Astrocyte (in vitro differentiated cells and primary cell): Measurements from ENCODE around the gene RPS6KA2. TPM values are rescaled to one million over a fixed set of nuclear protein-coding genes. Genes with fewer than 3 reads are reported as not detected.
A peak's percentile ranks its signal among the peaks of the same experiment; 100 is the strongest.

Experiments
- DNase-seq: peaks from one replicate; pipeline ENCODE4 v3.0.0-alpha.2; 2010; ENCODE audit warnings: low read depth
- FAIRE-seq: peaks from 2 replicates; lab custom pipeline; 2011; peaks lifted over from hg19 to GRCh38; lab: Jason Lieb, UNC
- H2AFZ ChIP-seq: 2 replicates; pipeline ENCODE4 v1.6.0; 2012; ENCODE audit warnings: low read depth, low read length, inconsistent platforms
- H3K27ac ChIP-seq: 2 replicates; pipeline ENCODE4 v1.5.1; 2011; ENCODE audit warnings: low read depth, low read length, inconsistent platforms
- H3K27me3 ChIP-seq: 2 replicates; pipeline ENCODE4 v1.6.0; 2011; ENCODE audit warnings: low read length, inconsistent platforms; ENCODE audit not compliant: insufficient read depth
- H3K36me3 ChIP-seq: 2 replicates; pipeline ENCODE4 v1.5.1; 2011; ENCODE audit warnings: low read length, inconsistent platforms; ENCODE audit not compliant: insufficient read depth
- H3K4me1 ChIP-seq: 2 replicates; pipeline ENCODE4 v1.5.1; 2011; ENCODE audit warnings: low read length, inconsistent platforms; ENCODE audit not compliant: insufficient read depth
- H3K4me2 ChIP-seq: 2 replicates; pipeline ENCODE4 v1.6.0; 2012; ENCODE audit warnings: low read length, inconsistent platforms
- H3K4me3 ChIP-seq: 2 replicates; pipeline ENCODE4 v1.5.1; 2011; ENCODE audit warnings: low read depth, mild to moderate bottlenecking, low read length, inconsistent platforms; ENCODE audit not compliant: insufficient read depth
- H3K79me2 ChIP-seq: 2 replicates; pipeline ENCODE4 v1.6.0; 2012; ENCODE audit warnings: mild to moderate bottlenecking, low read length, inconsistent platforms; ENCODE audit not compliant: insufficient read depth
- H3K9ac ChIP-seq: 2 replicates; pipeline ENCODE4 v1.6.0; 2012; ENCODE audit warnings: mild to moderate bottlenecking, low read length, inconsistent platforms
- H3K9me3 ChIP-seq: 2 replicates; pipeline ENCODE4 v1.5.1; 2012; ENCODE audit warnings: low read depth, mild to moderate bottlenecking, low read length, inconsistent platforms; ENCODE audit not compliant: insufficient read depth
- H4K20me1 ChIP-seq: 2 replicates; pipeline ENCODE4 v1.6.0; 2012; ENCODE audit warnings: low read length, inconsistent platforms; ENCODE audit not compliant: insufficient read depth
- H3K27ac Mint-ChIP-seq: one replicate; pipeline ENCODE4 v1.8.0; 2021; ENCODE audit warnings: mild to moderate bottlenecking, mixed read lengths; ENCODE audit not compliant: unreplicated experiment
- H3K27me3 Mint-ChIP-seq: one replicate; pipeline ENCODE4 v1.8.0; 2021; ENCODE audit warnings: low read depth, mixed read lengths; ENCODE audit not compliant: unreplicated experiment
- H3K36me3 Mint-ChIP-seq: one replicate; pipeline ENCODE4 v1.8.0; 2021; ENCODE audit warnings: low read depth, mixed read lengths; ENCODE audit not compliant: unreplicated experiment
- H3K4me1 Mint-ChIP-seq: one replicate; pipeline ENCODE4 v1.8.0; 2021; ENCODE audit warnings: low read depth, mixed read lengths; ENCODE audit not compliant: unreplicated experiment
- H3K4me3 Mint-ChIP-seq: one replicate; pipeline ENCODE4 v1.8.0; 2021; ENCODE audit warnings: mild to moderate bottlenecking, moderate library complexity, mixed read lengths; ENCODE audit not compliant: unreplicated experiment
- H3K9me3 Mint-ChIP-seq: one replicate; pipeline ENCODE4 v1.8.0; 2021; ENCODE audit warnings: mild to moderate bottlenecking, mixed read lengths; ENCODE audit not compliant: unreplicated experiment
- EZH2 ChIP-seq: IDR thresholded peaks from 2 replicates; pipeline ENCODE4 v1.6.1; 2012; ENCODE audit warnings: mild to moderate bottlenecking, low read length, inconsistent platforms; ENCODE audit not compliant: insufficient read depth
- total RNA-seq: library from RNA; stranded (reverse); gene quantifications from 2 replicates; pipeline ENCODE4 v1.2.1, GENCODE V29; 2021
- TF ChIP-seq, protein P1 (sequence below): IDR thresholded peaks from 2 replicates; pipeline ENCODE4 v1.5.1; 2011; ENCODE audit warnings: low read depth, mild to moderate bottlenecking, inconsistent platforms, low read length, moderate library complexity; ENCODE audit not compliant: insufficient read depth

The RPS6KA2 gene
- total RNA-seq, 1 donor from 2014 or later = 33.5 TPM

DNA sequence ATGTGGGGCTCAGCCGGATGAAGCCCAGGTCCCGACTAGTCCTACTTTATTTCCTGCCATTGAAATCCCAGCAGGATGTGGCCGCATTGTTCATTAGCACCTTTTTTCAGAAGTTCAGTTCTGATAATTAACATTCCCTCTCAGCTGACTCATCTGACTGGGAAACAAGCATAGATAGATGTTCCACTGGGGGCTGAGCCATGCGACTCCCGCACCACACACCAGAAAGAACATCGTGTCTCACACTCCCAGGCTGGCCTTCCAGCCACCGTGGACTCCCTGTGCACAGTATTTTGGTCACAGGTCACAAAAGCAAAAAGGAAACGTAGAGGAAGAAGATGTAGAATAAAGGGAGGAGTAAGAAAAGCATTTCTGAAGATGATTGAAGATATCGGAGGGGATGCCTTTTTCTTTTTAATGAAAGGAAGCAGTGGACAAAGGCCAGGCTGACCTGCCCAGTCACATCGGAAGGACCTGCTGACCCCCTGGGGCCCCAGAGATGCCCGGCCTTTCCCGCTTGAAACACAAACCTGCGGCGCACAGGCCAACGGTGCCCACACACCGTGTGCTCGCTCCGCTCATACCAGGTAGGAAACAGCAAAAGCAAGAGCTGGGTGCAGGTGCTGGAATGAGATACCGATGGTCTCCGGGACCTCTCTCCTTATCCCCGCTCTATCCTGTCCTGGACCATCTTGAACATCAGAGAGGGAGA lies 11.8 kb downstream of the RPS6KA2 start:
- Mint-ChIP-seq H3K36me3 (peaks cover 23% of the 10 kb centered on the region), H3K4me3 (no peak overlapping the region), H3K9me3 (peaks cover 3% of the 10 kb centered on the region), H3K27ac (peak overlapping the region; percentile 95), H3K27me3 (no peaks in the 10 kb centered on the region), H3K4me1 (peaks cover 48% of the 10 kb centered on the region)
- H2AFZ ChIP-seq = no peak overlapping the region
- no peaks in the 10 kb centered on the region for H3K9me3 ChIP-seq
- H3K36me3 ChIP-seq = no peaks in the 10 kb centered on the region
- DNase-seq = peak; percentile 66
- H3K4me1 ChIP-seq = peaks cover 38% of the 10 kb centered on the region
- peak overlapping the region; percentile 37 for H3K27ac ChIP-seq
- no peak for FAIRE-seq
- peak overlapping the region; percentile 27 for H3K9ac ChIP-seq
- H3K4me2 ChIP-seq = peak overlapping the region; percentile 32
- no peak overlapping the region for H3K4me3 ChIP-seq
- peaks cover 76% of the 10 kb centered on the region for H3K79me2 ChIP-seq
- no peaks in the 10 kb centered on the region for H3K27me3 ChIP-seq
- TF ChIP-seq, protein P1, sequence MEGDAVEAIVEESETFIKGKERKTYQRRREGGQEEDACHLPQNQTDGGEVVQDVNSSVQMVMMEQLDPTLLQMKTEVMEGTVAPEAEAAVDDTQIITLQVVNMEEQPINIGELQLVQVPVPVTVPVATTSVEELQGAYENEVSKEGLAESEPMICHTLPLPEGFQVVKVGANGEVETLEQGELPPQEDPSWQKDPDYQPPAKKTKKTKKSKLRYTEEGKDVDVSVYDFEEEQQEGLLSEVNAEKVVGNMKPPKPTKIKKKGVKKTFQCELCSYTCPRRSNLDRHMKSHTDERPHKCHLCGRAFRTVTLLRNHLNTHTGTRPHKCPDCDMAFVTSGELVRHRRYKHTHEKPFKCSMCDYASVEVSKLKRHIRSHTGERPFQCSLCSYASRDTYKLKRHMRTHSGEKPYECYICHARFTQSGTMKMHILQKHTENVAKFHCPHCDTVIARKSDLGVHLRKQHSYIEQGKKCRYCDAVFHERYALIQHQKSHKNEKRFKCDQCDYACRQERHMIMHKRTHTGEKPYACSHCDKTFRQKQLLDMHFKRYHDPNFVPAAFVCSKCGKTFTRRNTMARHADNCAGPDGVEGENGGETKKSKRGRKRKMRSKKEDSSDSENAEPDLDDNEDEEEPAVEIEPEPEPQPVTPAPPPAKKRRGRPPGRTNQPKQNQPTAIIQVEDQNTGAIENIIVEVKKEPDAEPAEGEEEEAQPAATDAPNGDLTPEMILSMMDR = no peak
- TF ChIP-seq EZH2 = no peak
- no peaks in the 10 kb centered on the region for H4K20me1 ChIP-seq

DNA sequence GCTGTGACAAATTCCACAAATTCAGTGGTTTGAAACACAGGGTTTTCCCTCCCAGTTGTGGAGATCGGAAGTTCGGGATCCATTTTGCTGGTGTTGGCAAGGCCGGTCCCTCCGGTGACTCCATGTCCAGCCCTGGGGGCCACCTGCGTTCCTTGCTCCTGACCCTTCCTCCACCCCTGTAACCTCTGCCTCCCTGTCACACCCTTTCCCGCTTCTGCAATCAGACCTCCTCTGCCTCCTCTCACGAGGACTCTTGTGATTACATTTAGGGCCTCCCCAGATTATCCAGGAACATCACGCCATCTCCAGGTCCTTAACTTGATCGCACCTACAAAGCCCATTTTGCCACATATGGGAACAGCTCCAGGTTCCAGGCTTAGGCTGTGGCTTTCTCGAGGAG lies 12.5 kb downstream of the RPS6KA2 start:
- Mint-ChIP-seq H3K27me3 (no peaks in the 10 kb centered on the region), H3K9me3 (peaks cover 3% of the 10 kb centered on the region), H3K4me3 (no peak overlapping the region), H3K27ac (peak overlapping the region; percentile 95), H3K4me1 (peaks cover 41% of the 10 kb centered on the region), H3K36me3 (peaks cover 23% of the 10 kb centered on the region)
- no peaks in the 10 kb centered on the region for H3K9me3 ChIP-seq
- H3K4me3 ChIP-seq = no peak overlapping the region
- H3K36me3 ChIP-seq = no peaks in the 10 kb centered on the region
- H3K4me1 ChIP-seq = peaks cover 34% of the 10 kb centered on the region
- no peaks in the 10 kb centered on the region for H3K27me3 ChIP-seq
- H3K27ac ChIP-seq = peak overlapping the region; percentile 37
- no peak for DNase-seq
- peaks cover 81% of the 10 kb centered on the region for H3K79me2 ChIP-seq
- H3K4me2 ChIP-seq = peak overlapping the region; percentile 32
- no peak for FAIRE-seq
- no peaks in the 10 kb centered on the region for H4K20me1 ChIP-seq
- no peak for TF ChIP-seq EZH2
- TF ChIP-seq, protein P1 = no peak
- H2AFZ ChIP-seq = no peak overlapping the region
- H3K9ac ChIP-seq = peak overlapping the region; percentile 27

DNA sequence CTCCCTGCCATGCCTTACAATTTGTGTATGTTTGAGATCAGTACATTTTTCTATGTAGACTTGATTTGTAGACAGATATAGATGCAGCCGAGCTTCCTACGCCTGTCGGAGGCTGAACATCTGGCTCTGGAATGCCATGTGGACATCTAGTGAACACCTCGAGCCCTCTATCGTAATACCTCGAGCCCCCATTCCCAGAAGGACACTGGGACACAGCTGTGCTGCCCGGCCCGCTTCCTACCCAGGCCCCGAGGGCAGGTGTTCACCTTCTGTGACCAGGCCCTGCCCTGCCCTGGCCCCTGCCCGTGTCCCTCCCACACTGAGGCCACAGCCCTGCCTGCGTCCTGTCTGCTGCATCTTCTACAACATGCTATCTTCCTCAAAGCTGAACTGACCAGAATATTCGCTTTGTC lies 12.9 kb downstream of the RPS6KA2 start:
- no peak overlapping the region for H2AFZ ChIP-seq
- H3K4me3 ChIP-seq = no peak overlapping the region
- H3K27me3 ChIP-seq = no peaks in the 10 kb centered on the region
- no peaks in the 10 kb centered on the region for H3K9me3 ChIP-seq
- Mint-ChIP-seq H3K4me1 (peaks cover 39% of the 10 kb centered on the region), H3K9me3 (peaks cover 3% of the 10 kb centered on the region), H3K27ac (peak overlapping the region; percentile 95), H3K4me3 (no peak overlapping the region), H3K27me3 (no peaks in the 10 kb centered on the region), H3K36me3 (peaks cover 23% of the 10 kb centered on the region)
- H3K4me1 ChIP-seq = peaks cover 30% of the 10 kb centered on the region
- FAIRE-seq (no peak), DNase-seq (no peak)
- no peak overlapping the region for H3K4me2 ChIP-seq
- no peak overlapping the region for H3K27ac ChIP-seq
- no peaks in the 10 kb centered on the region for H3K36me3 ChIP-seq
- H4K20me1 ChIP-seq = no peaks in the 10 kb centered on the region
- H3K79me2 ChIP-seq = peaks cover 81% of the 10 kb centered on the region
- H3K9ac ChIP-seq = no peak overlapping the region
- no peak for TF ChIP-seq EZH2
- TF ChIP-seq, protein P1 = no peak
